GM12878 (cell line): ENCODE data around the gene ID4.

ENCODE experiments used
- MYC ChIP-seq: IDR thresholded peaks from 2 replicates; pipeline ENCODE4 v1.6.1; 2011; ENCODE audit warnings: mild to moderate bottlenecking, low read length, moderate library complexity, inconsistent platforms; ENCODE audit not compliant: insufficient read depth, insufficient replicate concordance, insufficient read length, severe bottlenecking
- TCF12 ChIP-seq: IDR thresholded peaks from 2 replicates; pipeline ENCODE4 v1.6.1; 2011; ENCODE audit warnings: low read depth, mild to moderate bottlenecking, low read length
- ZNF24 ChIP-seq: fragments of 450-650 bp; IDR thresholded peaks from 2 replicates; pipeline ENCODE4 v1.6.1; 2017; ENCODE audit warnings: antibody characterized with exemption, mild to moderate bottlenecking
- TF ChIP-seq, protein P1 (sequence below), 3 experiments: IDR thresholded peaks in 2 of 3; conservative IDR thresholded peaks in 1 of 3; 2 replicates each; pipeline ENCODE4 v1.5.1; 2011; ENCODE audit warnings: low read depth in 3 of 3, low read length in 3 of 3, mild to moderate bottlenecking in 3 of 3, control low read depth in 2 of 3, moderate library complexity in 2 of 3, inconsistent platforms in 1 of 3, mixed read lengths in 1 of 3; ENCODE audit not compliant: control insufficient read depth in 2 of 3, insufficient read depth in 1 of 3; ENCODE audit errors: extremely low read depth in 1 of 3
- TF ChIP-seq, protein P2 (sequence below): IDR thresholded peaks from 2 replicates; pipeline ENCODE4 v1.6.1; 2012; ENCODE audit warnings: mild to moderate bottlenecking, low read depth, low read length

DNA sequence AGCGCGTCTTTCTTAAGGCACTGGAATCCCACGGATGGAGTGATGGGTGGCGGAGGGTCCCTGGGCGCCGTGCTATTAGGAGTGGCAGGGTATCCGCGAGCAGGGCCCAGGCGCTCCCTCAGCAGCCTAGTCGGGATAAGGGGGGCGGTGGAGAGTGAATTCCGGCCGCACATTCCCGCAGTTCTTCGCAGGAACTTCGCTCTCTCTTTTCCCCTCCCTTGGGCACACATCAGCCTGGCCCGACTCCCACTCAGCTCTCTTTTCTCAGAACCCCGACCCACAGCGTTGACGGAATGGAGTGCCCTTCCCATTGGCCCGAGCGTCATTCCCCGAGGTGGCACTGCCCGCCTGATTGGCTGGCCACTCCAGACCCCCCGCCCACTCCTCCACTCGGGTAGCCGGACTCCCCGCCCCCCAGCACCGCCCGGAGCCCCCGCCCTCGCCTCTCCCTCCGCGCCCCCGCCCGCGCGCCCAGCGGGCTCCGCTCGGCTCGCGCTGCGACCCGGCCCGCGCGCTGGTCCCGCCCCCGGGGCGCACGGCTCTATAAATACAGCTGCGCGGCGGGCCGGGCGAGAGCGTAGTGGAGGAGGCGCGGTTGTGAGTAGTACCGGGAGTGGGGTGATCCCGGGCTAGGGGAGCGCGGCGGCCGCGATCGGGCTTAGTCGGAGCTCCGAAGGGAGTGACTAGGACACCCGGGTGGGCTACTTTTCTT is at the start of gene ID4:
- TF ChIP-seq, protein P1, sequence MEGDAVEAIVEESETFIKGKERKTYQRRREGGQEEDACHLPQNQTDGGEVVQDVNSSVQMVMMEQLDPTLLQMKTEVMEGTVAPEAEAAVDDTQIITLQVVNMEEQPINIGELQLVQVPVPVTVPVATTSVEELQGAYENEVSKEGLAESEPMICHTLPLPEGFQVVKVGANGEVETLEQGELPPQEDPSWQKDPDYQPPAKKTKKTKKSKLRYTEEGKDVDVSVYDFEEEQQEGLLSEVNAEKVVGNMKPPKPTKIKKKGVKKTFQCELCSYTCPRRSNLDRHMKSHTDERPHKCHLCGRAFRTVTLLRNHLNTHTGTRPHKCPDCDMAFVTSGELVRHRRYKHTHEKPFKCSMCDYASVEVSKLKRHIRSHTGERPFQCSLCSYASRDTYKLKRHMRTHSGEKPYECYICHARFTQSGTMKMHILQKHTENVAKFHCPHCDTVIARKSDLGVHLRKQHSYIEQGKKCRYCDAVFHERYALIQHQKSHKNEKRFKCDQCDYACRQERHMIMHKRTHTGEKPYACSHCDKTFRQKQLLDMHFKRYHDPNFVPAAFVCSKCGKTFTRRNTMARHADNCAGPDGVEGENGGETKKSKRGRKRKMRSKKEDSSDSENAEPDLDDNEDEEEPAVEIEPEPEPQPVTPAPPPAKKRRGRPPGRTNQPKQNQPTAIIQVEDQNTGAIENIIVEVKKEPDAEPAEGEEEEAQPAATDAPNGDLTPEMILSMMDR (IDR thresholded peaks at IDR 0.05 in 2 of 3, conservative IDR thresholded peaks at IDR 0.05 in 1 of 3; ENCODE audit: control insufficient read depth in 2 of 3, extremely low read depth in 1 of 3, insufficient read depth in 1 of 3, low read depth in 3 of 3, low read length in 3 of 3), result no peak
- TF ChIP-seq ZNF24, result no peak
- TF ChIP-seq TCF12, result no peak
- TF ChIP-seq MYC, result no peak
- TF ChIP-seq, protein P2, sequence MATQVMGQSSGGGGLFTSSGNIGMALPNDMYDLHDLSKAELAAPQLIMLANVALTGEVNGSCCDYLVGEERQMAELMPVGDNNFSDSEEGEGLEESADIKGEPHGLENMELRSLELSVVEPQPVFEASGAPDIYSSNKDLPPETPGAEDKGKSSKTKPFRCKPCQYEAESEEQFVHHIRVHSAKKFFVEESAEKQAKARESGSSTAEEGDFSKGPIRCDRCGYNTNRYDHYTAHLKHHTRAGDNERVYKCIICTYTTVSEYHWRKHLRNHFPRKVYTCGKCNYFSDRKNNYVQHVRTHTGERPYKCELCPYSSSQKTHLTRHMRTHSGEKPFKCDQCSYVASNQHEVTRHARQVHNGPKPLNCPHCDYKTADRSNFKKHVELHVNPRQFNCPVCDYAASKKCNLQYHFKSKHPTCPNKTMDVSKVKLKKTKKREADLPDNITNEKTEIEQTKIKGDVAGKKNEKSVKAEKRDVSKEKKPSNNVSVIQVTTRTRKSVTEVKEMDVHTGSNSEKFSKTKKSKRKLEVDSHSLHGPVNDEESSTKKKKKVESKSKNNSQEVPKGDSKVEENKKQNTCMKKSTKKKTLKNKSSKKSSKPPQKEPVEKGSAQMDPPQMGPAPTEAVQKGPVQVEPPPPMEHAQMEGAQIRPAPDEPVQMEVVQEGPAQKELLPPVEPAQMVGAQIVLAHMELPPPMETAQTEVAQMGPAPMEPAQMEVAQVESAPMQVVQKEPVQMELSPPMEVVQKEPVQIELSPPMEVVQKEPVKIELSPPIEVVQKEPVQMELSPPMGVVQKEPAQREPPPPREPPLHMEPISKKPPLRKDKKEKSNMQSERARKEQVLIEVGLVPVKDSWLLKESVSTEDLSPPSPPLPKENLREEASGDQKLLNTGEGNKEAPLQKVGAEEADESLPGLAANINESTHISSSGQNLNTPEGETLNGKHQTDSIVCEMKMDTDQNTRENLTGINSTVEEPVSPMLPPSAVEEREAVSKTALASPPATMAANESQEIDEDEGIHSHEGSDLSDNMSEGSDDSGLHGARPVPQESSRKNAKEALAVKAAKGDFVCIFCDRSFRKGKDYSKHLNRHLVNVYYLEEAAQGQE, result no peak
